Body of pancreas (tissue), 4 donors: ENCODE results near the gene MRPL21. TPM values are rescaled to one million over a fixed set of nuclear protein-coding genes. Genes with fewer than 3 reads are reported as not detected.

ENCODE experiments used
- ATAC-seq: fragments of 150-250 bp; one replicate; pipeline ENCODE4 v1.9.1; 2016
- DNase-seq, 4 donors: peaks; one replicate each; pipeline ENCODE4 v3.0.0-alpha.2; 2019
- H3K27ac ChIP-seq, 4 donors: fragments of 200-600 bp; sonication (generic); 1 replicate in 3 of 4; 2 replicates in 1 of 4; pipeline versions ENCODE4 v1.5.1 to v1.6.1; 2016 to 2019; ENCODE audit warnings: mild to moderate bottlenecking in 1 of 4, mixed read lengths in 1 of 4, moderate library complexity in 1 of 4
- H3K27me3 ChIP-seq, 2 donors: fragments of 200-600 bp; sonication (generic); one replicate each; pipeline ENCODE4 v1.6.0; 2016; ENCODE audit warnings: mild to moderate bottlenecking in 1 of 2
- H3K36me3 ChIP-seq, 2 donors: fragments of 200-600 bp; sonication (generic); replicated peaks in 1 of 2; 2 replicates each; pipeline ENCODE4 v1.5.1; 2016; ENCODE audit warnings: low read depth in 2 of 2; ENCODE audit not compliant: insufficient read depth in 1 of 2
- H3K4me1 ChIP-seq: fragments of 200-600 bp; sonication (generic); one replicate; pipeline ENCODE4 v1.6.0; 2016
- H3K4me3 ChIP-seq, 2 donors: fragments of 200-600 bp; sonication (generic); 1 replicate in 1 of 2; 2 replicates in 1 of 2; pipeline ENCODE4 v1.5.1; 2016 to 2019
- H3K9me3 ChIP-seq, 3 donors: fragments of 200-600 bp; sonication (generic); 1 replicate in 2 of 3; 2 replicates in 1 of 3; pipeline ENCODE4 v1.5.1; 2016
- CTCF ChIP-seq, 7 experiments: fragments of 450-650 bp in 4 of 7; fragments of 200-600 bp in 3 of 7; sonication (generic) in 3 of 7; IDR thresholded peaks; one replicate each; pipeline ENCODE4 v1.5.1; 2016 to 2019; ENCODE audit warnings: antibody characterized with exemption in 7 of 7
- POLR2A ChIP-seq, 3 donors: fragments of 450-650 bp; IDR thresholded peaks; one replicate each; pipeline ENCODE4 v1.6.1; 2016; ENCODE audit warnings: antibody characterized with exemption in 3 of 3, mild to moderate bottlenecking in 2 of 3
- WGBS, 2 donors: methylation state at CpG; one replicate each; pipeline ENCODE4 v1.1.5; 2017; 5-methylcytosine and 5-hydroxymethylcytosine counted together
- intact Hi-C: fragments of 100-400 bp; cut with DNase I; formaldehyde crosslinking; loops from one replicate; pipeline ENCODE4 v1.15.1; 2023
- total RNA-seq, 2 donors: library from RNA; depleted of rRNA; stranded (reverse); fragments of >200 nt; gene quantifications; one replicate each; pipeline ENCODE4 v1.1.0, GENCODE V29; 2016

MRPL21 gene
- total RNA-seq, 2 donors from 2014 or later, result 21.8 to 45.7 TPM

GRCh38 chr11:68930991-68931855 lies 27.6 kb upstream of the MRPL21 start:
- intact Hi-C loops, result no loop called here
- H3K9me3 ChIP-seq, result no peaks in the 10 kb centered on the region
- TF ChIP-seq POLR2A (IDR thresholded peaks at IDR 0.05) (no peak), CTCF (IDR thresholded peaks at IDR 0.05) (no peak)
- H3K4me3 ChIP-seq, result no peak overlapping the region
- DNase-seq (no peak), ATAC-seq (no peak)
- H3K27ac ChIP-seq, result no peak overlapping the region
- no peaks in the 10 kb centered on the region for H3K27me3 ChIP-seq
- 85 to 93% methylated on average over 7 to 15 of the region's 21 CpGs for WGBS, 2 donors
- peaks cover 0 to 16% of the 10 kb centered on the region in 2 donors for H3K36me3 ChIP-seq
- no peaks in the 10 kb centered on the region for H3K4me1 ChIP-seq

GRCh38 chr11:68929706-68930570 lies 26.3 kb upstream of the MRPL21 start:
- H3K27ac ChIP-seq, result no peak overlapping the region

GRCh38 chr11:68929135-68929534 lies 25.5 kb upstream of the MRPL21 start:
- DNase-seq, result no peak
- no peaks in the 10 kb centered on the region for H3K4me1 ChIP-seq
- H3K9me3 ChIP-seq, result peaks cover 0 to 6% (median 0%) of the 10 kb centered on the region in 3 donors
- no peak overlapping the region for H3K4me3 ChIP-seq
- no peak for ATAC-seq
- WGBS, 2 donors, result 93 to 96% methylated on average over 11 to 18 of the region's 20 CpGs
- H3K27me3 ChIP-seq, result no peaks in the 10 kb centered on the region
- H3K36me3 ChIP-seq, result peaks cover 0 to 19% of the 10 kb centered on the region in 2 donors
- no peak overlapping the region for H3K27ac ChIP-seq
- intact Hi-C loops, result no loop called here
- no peak for TF ChIP-seq POLR2A (IDR thresholded peaks at IDR 0.05)
- TF ChIP-seq CTCF (IDR thresholded peaks at IDR 0.05), result no peak

More at GRCh38 chr11:68929706-68930570, 26.3 kb upstream of the MRPL21 start:
- H3K4me3 ChIP-seq, result no peak overlapping the region
- DNase-seq (no peak), ATAC-seq (no peak)
- TF ChIP-seq POLR2A (IDR thresholded peaks at IDR 0.05) (no peak), CTCF (IDR thresholded peaks at IDR 0.05) (no peak)
- no peaks in the 10 kb centered on the region for H3K4me1 ChIP-seq
- H3K36me3 ChIP-seq, result peaks cover 0 to 14% of the 10 kb centered on the region in 2 donors
- H3K9me3 ChIP-seq, result no peaks in the 10 kb centered on the region
- no peaks in the 10 kb centered on the region for H3K27me3 ChIP-seq
- intact Hi-C loops, result no loop called here
- WGBS, 2 donors, result 90 to 96% methylated on average over 14 to 20 of the region's 20 CpGs

GRCh38 chr11:68928136-68928880 lies 24.7 kb upstream of the MRPL21 start:
- Histone ChIP-seq H3K9me3 (peaks cover 0 to 7% (median 0%) of the 10 kb centered on the region in 3 donors), H3K4me3 (no peak overlapping the region), H3K27ac (no peak overlapping the region), H3K27me3 (no peaks in the 10 kb centered on the region), H3K36me3 (peaks cover 0 to 21% of the 10 kb centered on the region in 2 donors), H3K4me1 (no peaks in the 10 kb centered on the region)
- DNase-seq (no peak), ATAC-seq (no peak)
- intact Hi-C loops, result no loop called here
- WGBS, 2 donors, result 78 to 95% methylated on average over 6 of the region's 6 CpGs
- no peak for TF ChIP-seq POLR2A (IDR thresholded peaks at IDR 0.05)
- TF ChIP-seq CTCF (IDR thresholded peaks at IDR 0.05), result no peak
